Measurements from ENCODE around the gene ZNF485.

- TF ChIP-seq, protein P1, sequence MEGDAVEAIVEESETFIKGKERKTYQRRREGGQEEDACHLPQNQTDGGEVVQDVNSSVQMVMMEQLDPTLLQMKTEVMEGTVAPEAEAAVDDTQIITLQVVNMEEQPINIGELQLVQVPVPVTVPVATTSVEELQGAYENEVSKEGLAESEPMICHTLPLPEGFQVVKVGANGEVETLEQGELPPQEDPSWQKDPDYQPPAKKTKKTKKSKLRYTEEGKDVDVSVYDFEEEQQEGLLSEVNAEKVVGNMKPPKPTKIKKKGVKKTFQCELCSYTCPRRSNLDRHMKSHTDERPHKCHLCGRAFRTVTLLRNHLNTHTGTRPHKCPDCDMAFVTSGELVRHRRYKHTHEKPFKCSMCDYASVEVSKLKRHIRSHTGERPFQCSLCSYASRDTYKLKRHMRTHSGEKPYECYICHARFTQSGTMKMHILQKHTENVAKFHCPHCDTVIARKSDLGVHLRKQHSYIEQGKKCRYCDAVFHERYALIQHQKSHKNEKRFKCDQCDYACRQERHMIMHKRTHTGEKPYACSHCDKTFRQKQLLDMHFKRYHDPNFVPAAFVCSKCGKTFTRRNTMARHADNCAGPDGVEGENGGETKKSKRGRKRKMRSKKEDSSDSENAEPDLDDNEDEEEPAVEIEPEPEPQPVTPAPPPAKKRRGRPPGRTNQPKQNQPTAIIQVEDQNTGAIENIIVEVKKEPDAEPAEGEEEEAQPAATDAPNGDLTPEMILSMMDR (IDR thresholded peaks at IDR 0.05 in 2 of 3, conservative IDR thresholded peaks at IDR 0.05 in 1 of 3; ENCODE audit: control insufficient read depth in 2 of 3, extremely low read depth in 1 of 3, insufficient read depth in 1 of 3, low read depth in 3 of 3, low read length in 3 of 3), result no peak
- no peak for TF ChIP-seq TCF3 (IDR thresholded peaks at IDR 0.05; ENCODE audit: borderline replicate concordance, insufficient read depth, low read depth, low read length)
- TF ChIP-seq RCOR1 (conservative IDR thresholded peaks at IDR 0.05; ENCODE audit: low read depth, low read length), result no peak
- TF ChIP-seq SP1 (IDR thresholded peaks at IDR 0.05; ENCODE audit: low read depth, low read length), result no peak
These were observed 21.2 kb upstream of the ZNF485 start for GRCh38 chr10:43585046-43585445.
